Measurements from ENCODE around the gene MYEF2.

MYEF2 gene

DNA sequence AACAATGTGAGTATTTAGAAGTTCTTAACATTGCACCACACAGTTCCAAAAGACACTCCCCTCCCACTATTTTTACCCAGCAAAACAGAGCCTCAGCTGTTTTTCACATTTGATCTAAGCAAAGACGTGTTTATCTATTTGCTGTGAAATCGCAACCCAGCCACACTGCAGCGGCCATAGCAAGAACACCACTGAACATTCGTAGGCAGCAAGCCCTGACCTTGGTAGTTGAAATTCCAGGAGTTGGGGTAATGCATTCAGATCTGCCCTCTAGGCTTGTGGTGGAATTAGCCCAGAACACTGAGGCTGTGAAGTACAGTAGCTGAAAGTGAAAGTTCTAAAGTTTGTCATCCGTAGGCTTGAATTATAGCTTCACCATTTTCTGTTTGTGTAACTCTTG, 74.4 kb downstream of the MYEF2 start:
- no peaks in the 10 kb centered on the region for H3K9me3 ChIP-seq (ENCODE audit: insufficient read depth, low read depth, low read length)
- H3K4me1 ChIP-seq (ENCODE audit: insufficient read depth, low read length), result no peaks in the 10 kb centered on the region
- H3K27me3 ChIP-seq (ENCODE audit: insufficient read depth, low read length), result no peaks in the 10 kb centered on the region
- no peak overlapping the region for H3K27ac ChIP-seq (ENCODE audit: low read length)
- H3K4me3 ChIP-seq (ENCODE audit: low read length), result no peak overlapping the region
- no peak overlapping the region for H3K9ac ChIP-seq (ENCODE audit: low read depth, low read length)
- no peaks in the 10 kb centered on the region for H3K36me3 ChIP-seq (ENCODE audit: insufficient read depth, low read depth, low read length)

DNA sequence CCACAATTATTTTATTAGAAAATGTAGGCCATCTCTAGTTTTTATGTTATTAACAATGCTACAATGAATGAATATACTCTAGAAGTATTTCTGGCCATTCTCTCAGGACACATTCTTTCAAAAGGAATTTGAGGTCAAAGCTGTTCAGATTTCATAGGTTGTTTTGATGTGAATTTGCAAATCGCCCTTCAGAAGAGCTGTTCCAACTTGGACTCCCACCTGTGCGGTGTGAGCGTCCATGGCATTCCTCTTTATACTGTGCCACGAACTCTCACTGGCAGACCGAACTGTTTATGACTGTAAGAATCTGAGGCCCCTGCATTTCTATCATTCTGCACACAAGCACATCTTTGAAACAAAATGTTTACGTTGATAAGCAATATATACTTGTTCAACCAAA, 75.9 kb downstream of the MYEF2 start:
- no peaks in the 10 kb centered on the region for H3K27me3 ChIP-seq (ENCODE audit: insufficient read depth, low read length)
- H3K9me3 ChIP-seq (ENCODE audit: insufficient read depth, low read depth, low read length), result no peaks in the 10 kb centered on the region
- no peaks in the 10 kb centered on the region for H3K4me1 ChIP-seq (ENCODE audit: insufficient read depth, low read length)
- H3K36me3 ChIP-seq (ENCODE audit: insufficient read depth, low read depth, low read length), result no peaks in the 10 kb centered on the region
- H3K9ac ChIP-seq (ENCODE audit: low read depth, low read length), result no peak overlapping the region
- no peak overlapping the region for H3K4me3 ChIP-seq (ENCODE audit: low read length)
- no peak overlapping the region for H3K27ac ChIP-seq (ENCODE audit: low read length)

DNA sequence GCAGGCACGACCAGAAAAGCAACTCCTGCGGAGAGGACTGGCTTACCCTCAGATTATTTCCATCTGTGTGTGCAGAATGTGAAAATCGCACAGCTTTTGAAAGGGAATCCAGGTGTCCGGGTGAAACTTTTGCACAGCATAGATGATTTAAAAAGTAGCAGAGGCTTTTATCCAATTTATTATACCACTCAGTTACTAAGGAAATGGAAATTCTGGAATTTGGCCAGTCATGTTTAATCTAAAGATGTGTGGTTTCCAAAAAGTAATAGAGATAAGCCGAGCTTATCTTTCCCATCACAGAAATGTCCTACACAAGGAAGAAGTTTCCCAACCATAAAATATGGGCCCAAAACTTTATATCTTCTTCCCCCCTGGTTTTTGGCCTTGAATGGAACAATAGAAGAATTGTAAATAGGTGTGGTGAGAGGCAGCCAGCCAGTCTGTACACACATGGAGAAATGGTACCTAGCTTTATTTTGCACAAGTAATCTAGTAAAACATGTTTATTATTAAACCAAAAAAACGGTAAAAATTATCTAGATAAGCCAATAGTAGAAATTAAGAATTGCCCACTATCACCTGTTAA, 76.6 kb downstream of the MYEF2 start:
- Histone ChIP-seq H3K27me3 (ENCODE audit: insufficient read depth, low read length) (no peaks in the 10 kb centered on the region), H3K4me1 (ENCODE audit: insufficient read depth, low read length) (no peaks in the 10 kb centered on the region), H3K36me3 (ENCODE audit: insufficient read depth, low read depth, low read length) (no peaks in the 10 kb centered on the region), H3K27ac (ENCODE audit: low read length) (no peak overlapping the region), H3K9ac (ENCODE audit: low read depth, low read length) (no peak overlapping the region), H3K4me3 (ENCODE audit: low read length) (no peak overlapping the region), H3K9me3 (ENCODE audit: insufficient read depth, low read depth, low read length) (no peaks in the 10 kb centered on the region)

DNA sequence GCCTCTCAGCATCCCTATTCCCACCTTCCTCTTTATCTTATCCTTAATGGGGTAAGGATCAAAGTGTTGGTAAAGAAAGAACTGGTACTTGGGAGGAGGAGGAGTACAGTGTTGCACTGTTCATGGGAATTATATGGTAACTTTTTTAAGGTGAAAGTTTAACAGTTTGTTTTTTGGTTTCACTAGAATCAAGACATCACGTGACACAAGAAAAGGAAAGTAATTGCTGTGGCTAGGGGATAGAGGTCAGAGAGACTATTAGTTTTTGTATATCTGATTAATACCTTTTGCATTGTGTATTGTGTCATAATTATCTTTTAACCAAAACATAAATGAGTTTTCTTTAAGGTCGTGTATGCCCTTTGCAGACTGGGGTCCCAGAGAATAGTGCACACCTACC, 80.8 kb downstream of the MYEF2 start:
- no peaks in the 10 kb centered on the region for H3K9me3 ChIP-seq (ENCODE audit: insufficient read depth, low read depth, low read length)
- H3K27me3 ChIP-seq (ENCODE audit: insufficient read depth, low read length), result no peaks in the 10 kb centered on the region
- no peaks in the 10 kb centered on the region for H3K36me3 ChIP-seq (ENCODE audit: insufficient read depth, low read depth, low read length)
- no peaks in the 10 kb centered on the region for H3K4me1 ChIP-seq (ENCODE audit: insufficient read depth, low read length)
- H3K9ac ChIP-seq (ENCODE audit: low read depth, low read length), result no peak overlapping the region
- no peak overlapping the region for H3K4me3 ChIP-seq (ENCODE audit: low read length)
- no peak overlapping the region for H3K27ac ChIP-seq (ENCODE audit: low read length)

DNA sequence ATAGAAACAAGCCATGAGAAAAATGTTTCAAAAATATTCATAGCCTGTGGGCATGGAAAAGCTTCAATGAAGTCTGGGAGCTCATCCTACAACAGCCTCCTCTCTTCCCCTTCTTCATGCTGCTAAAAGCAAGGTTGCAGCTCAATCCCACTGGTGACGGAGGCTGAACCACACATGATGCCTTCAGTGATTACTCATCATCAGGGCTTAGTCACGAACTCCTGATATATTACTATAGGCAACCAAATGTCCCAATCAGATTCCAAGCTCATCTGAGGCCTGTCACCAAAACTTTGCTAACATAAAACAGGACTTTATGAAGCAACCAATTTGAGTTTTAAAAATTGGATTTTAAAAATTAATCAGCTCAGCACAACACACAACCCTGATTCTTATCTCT, 81.3 kb downstream of the MYEF2 start:
- H3K36me3 ChIP-seq (ENCODE audit: insufficient read depth, low read depth, low read length), result no peaks in the 10 kb centered on the region
- H3K9me3 ChIP-seq (ENCODE audit: insufficient read depth, low read depth, low read length), result no peaks in the 10 kb centered on the region
- no peaks in the 10 kb centered on the region for H3K4me1 ChIP-seq (ENCODE audit: insufficient read depth, low read length)
- no peak overlapping the region for H3K4me3 ChIP-seq (ENCODE audit: low read length)
- H3K27ac ChIP-seq (ENCODE audit: low read length), result no peak overlapping the region
- H3K27me3 ChIP-seq (ENCODE audit: insufficient read depth, low read length), result no peaks in the 10 kb centered on the region
- no peak overlapping the region for H3K9ac ChIP-seq (ENCODE audit: low read depth, low read length)

DNA sequence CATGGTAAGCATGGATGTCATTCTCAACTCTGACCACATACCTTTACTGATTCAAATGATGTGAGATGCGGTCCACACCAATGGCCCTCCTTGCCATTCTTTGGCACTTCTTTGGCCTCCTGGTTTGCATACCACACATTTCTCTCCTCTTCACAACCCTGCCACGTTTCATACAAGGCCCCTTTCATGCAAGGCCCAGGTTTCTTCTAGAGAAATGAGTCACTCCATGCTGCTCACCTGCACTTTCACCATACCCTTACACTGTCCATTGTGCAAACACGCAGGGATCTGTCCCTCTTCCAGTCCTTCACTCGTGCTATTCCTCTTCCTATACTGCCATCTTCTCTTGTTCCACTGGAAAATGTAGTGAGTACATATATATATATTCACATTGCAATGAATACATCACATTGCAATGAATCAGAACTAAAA, 81.7 kb downstream of the MYEF2 start:
- Histone ChIP-seq H3K4me1 (ENCODE audit: insufficient read depth, low read length) (no peaks in the 10 kb centered on the region), H3K27me3 (ENCODE audit: insufficient read depth, low read length) (no peaks in the 10 kb centered on the region), H3K9ac (ENCODE audit: low read depth, low read length) (no peak overlapping the region)

DNA sequence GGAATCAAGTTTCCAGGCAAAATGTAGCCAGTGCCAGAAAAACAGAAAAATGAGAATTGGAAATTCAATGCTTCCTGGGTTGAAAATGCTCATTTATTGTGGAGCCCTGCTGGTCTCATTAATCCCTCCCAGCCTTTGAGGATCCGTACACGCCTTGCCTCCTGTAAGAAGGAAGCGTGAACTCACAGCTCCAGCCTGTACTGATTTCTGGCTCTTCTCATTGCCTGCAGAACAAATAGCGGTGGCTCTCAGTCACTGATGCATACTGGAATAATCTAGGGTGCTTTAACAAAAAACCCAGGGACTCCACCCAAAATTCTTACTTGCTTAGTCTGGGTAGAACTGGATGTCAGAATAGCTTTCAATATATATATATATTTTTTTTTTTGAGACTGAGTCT, 86.6 kb downstream of the MYEF2 start:
- H3K9ac ChIP-seq (ENCODE audit: low read depth, low read length), result no peak overlapping the region
- H3K9me3 ChIP-seq (ENCODE audit: insufficient read depth, low read depth, low read length), result peaks cover 21% of the 10 kb centered on the region
- no peaks in the 10 kb centered on the region for H3K36me3 ChIP-seq (ENCODE audit: insufficient read depth, low read depth, low read length)
- no peaks in the 10 kb centered on the region for H3K27me3 ChIP-seq (ENCODE audit: insufficient read depth, low read length)
- no peaks in the 10 kb centered on the region for H3K4me1 ChIP-seq (ENCODE audit: insufficient read depth, low read length)
- no peak overlapping the region for H3K4me3 ChIP-seq (ENCODE audit: low read length)
- H3K27ac ChIP-seq (ENCODE audit: low read length), result no peak overlapping the region

More for the DNA sequence above, 81.7 kb downstream of the MYEF2 start:
- no peak overlapping the region for H3K4me3 ChIP-seq (ENCODE audit: low read length)
- H3K9me3 ChIP-seq (ENCODE audit: insufficient read depth, low read depth, low read length), result no peaks in the 10 kb centered on the region
- no peak overlapping the region for H3K27ac ChIP-seq (ENCODE audit: low read length)
- H3K36me3 ChIP-seq (ENCODE audit: insufficient read depth, low read depth, low read length), result no peaks in the 10 kb centered on the region

DNA sequence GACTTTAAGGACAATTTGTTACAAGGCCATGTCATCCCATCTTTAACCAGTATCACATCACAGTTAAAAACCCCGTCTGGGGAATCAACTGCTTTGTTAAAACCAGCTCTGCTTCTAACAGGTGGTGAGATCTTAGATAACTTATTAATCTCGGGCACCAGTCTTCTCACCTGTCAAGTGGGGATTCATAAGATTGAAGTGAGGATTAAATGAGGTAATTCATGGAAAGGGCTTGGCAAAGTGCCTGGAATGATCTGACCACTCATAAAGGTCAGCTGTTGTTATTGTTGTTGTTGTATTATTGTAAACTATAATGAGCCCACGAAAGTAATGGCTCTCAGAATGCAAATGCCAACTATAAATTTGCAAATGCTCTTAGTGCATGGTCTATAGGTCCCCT, 87.4 kb downstream of the MYEF2 start:
- no peaks in the 10 kb centered on the region for H3K27me3 ChIP-seq (ENCODE audit: insufficient read depth, low read length)
- no peak overlapping the region for H3K4me3 ChIP-seq (ENCODE audit: low read length)
- no peak overlapping the region for H3K9ac ChIP-seq (ENCODE audit: low read depth, low read length)
- no peaks in the 10 kb centered on the region for H3K4me1 ChIP-seq (ENCODE audit: insufficient read depth, low read length)
- H3K36me3 ChIP-seq (ENCODE audit: insufficient read depth, low read depth, low read length), result no peaks in the 10 kb centered on the region
- no peak overlapping the region for H3K27ac ChIP-seq (ENCODE audit: low read length)
- H3K9me3 ChIP-seq (ENCODE audit: insufficient read depth, low read depth, low read length), result peaks cover 21% of the 10 kb centered on the region

DNA sequence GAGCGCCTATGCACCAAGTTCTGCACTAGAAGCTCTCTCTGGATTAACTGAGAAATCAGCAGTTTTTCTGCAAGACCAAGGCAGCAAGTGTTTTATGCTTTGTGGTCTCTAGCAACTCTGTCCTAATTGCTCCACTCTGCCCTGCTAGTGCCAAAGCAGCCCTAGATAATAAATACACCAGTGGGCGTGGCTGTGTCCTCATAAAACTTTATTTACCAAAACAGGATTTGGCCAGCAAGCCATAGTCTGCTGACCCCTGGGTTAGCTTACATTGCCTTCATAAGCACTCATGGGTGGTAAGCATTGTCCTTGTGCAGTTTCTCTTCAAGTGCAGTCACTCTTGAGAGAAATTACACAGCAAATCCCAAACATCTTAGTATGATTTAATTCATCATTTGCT, 88.0 kb downstream of the MYEF2 start:
- Histone ChIP-seq H3K9me3 (ENCODE audit: insufficient read depth, low read depth, low read length) (peaks cover 21% of the 10 kb centered on the region), H3K9ac (ENCODE audit: low read depth, low read length) (no peak overlapping the region), H3K4me3 (ENCODE audit: low read length) (no peak overlapping the region), H3K4me1 (ENCODE audit: insufficient read depth, low read length) (no peaks in the 10 kb centered on the region), H3K27me3 (ENCODE audit: insufficient read depth, low read length) (no peaks in the 10 kb centered on the region), H3K27ac (ENCODE audit: low read length) (no peak overlapping the region), H3K36me3 (ENCODE audit: insufficient read depth, low read depth, low read length) (no peaks in the 10 kb centered on the region)

DNA sequence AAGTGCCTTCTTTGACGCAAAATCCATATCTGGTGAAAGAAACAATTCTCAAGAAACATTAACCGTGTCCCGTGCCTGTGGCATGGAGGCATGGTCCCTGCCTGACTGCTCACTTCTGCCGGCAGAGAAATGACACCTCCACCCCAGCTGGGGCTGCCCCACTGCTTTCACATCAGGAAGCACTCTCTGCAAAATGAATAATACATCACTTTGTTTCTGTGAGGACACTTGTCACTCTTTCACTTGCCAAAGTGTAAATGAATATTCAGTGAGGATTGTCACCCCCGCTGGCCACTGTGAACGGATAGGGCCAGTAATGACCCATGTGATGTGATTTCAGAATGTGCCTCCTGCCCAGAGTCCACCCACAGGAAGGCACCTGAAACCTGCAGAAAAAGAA, 88.4 kb downstream of the MYEF2 start:
- Histone ChIP-seq H3K9me3 (ENCODE audit: insufficient read depth, low read depth, low read length) (peaks cover 21% of the 10 kb centered on the region), H3K4me3 (ENCODE audit: low read length) (no peak overlapping the region), H3K36me3 (ENCODE audit: insufficient read depth, low read depth, low read length) (no peaks in the 10 kb centered on the region), H3K4me1 (ENCODE audit: insufficient read depth, low read length) (no peaks in the 10 kb centered on the region), H3K9ac (ENCODE audit: low read depth, low read length) (no peak overlapping the region), H3K27me3 (ENCODE audit: insufficient read depth, low read length) (no peaks in the 10 kb centered on the region), H3K27ac (ENCODE audit: low read length) (no peak overlapping the region)

DNA sequence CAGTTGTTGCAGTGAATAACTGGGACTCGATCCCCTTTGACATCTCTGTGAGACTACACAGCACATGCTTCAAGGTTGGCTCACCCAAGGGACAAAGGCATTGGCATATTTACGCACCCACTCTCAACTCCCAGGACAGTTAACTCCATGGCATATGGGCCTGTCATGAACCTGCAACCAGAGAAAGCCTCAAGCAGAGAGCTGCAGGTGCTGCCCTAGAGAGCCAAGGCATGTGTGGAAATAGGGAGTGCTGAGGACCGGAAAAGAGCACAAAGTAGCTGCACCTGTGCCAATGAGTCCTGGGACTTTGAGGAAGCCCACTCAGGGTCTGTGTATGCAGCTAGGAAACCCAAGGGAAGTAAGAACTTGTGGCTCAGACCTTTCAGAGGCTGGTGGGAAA, 90.3 kb downstream of the MYEF2 start:
- H3K27ac ChIP-seq (ENCODE audit: low read length), result no peak overlapping the region
- no peak overlapping the region for H3K9ac ChIP-seq (ENCODE audit: low read depth, low read length)
- peaks cover 21% of the 10 kb centered on the region for H3K9me3 ChIP-seq (ENCODE audit: insufficient read depth, low read depth, low read length)
- no peak overlapping the region for H3K4me3 ChIP-seq (ENCODE audit: low read length)
- no peaks in the 10 kb centered on the region for H3K36me3 ChIP-seq (ENCODE audit: insufficient read depth, low read depth, low read length)
- no peaks in the 10 kb centered on the region for H3K4me1 ChIP-seq (ENCODE audit: insufficient read depth, low read length)
- no peaks in the 10 kb centered on the region for H3K27me3 ChIP-seq (ENCODE audit: insufficient read depth, low read length)

DNA sequence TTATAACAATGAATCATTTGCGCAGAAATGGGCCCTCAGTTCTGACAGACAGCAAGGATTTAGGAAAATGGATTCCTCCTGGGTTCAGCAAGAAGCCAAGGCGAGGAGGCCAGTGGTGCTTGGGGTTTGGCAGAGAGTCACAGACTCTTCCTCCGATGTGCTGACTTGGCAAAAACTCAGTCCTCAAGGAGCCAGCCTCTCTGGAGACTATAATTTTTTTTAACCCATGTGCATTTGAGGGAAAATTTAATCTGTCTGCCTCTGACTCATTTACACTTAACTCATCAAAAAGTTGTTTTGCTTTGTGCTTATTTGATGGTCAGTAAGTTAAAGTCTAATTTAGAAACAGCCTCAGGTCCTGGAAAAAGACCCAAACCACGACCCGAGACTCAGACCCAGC, 91.5 kb downstream of the MYEF2 start:
- Histone ChIP-seq H3K36me3 (ENCODE audit: insufficient read depth, low read depth, low read length) (no peaks in the 10 kb centered on the region), H3K9me3 (ENCODE audit: insufficient read depth, low read depth, low read length) (peaks cover 21% of the 10 kb centered on the region), H3K27me3 (ENCODE audit: insufficient read depth, low read length) (no peaks in the 10 kb centered on the region), H3K27ac (ENCODE audit: low read length) (no peak overlapping the region), H3K9ac (ENCODE audit: low read depth, low read length) (no peak overlapping the region), H3K4me3 (ENCODE audit: low read length) (no peak overlapping the region), H3K4me1 (ENCODE audit: insufficient read depth, low read length) (no peaks in the 10 kb centered on the region)

DNA sequence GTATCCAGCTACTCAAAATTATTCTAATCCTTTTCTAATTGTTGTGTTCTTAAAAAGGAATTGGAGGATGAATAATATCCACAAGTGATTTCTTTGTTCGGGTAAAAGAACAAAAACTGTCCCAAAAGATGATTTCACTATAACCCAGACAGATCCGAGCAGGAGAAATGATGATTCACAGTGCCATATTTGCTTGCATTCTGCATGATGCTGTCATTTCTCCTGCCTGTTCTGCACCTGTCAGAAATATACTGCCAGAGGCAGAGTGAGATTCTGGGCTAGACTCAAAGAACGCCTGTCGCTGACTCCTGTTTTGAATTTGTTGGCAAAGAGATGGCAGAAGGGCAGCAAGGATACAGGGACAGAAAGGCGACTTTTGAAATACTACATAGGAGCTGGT, 92.0 kb downstream of the MYEF2 start:
- Histone ChIP-seq H3K4me3 (ENCODE audit: low read length) (no peak overlapping the region), H3K9ac (ENCODE audit: low read depth, low read length) (no peak overlapping the region), H3K27ac (ENCODE audit: low read length) (no peak overlapping the region), H3K27me3 (ENCODE audit: insufficient read depth, low read length) (no peaks in the 10 kb centered on the region), H3K9me3 (ENCODE audit: insufficient read depth, low read depth, low read length) (peaks cover 21% of the 10 kb centered on the region), H3K36me3 (ENCODE audit: insufficient read depth, low read depth, low read length) (no peaks in the 10 kb centered on the region), H3K4me1 (ENCODE audit: insufficient read depth, low read length) (no peaks in the 10 kb centered on the region)

Data from iPS-20b (cell line).